ENCODE measurements around the gene PRKD3.

PRKD3 gene

GRCh38 chr2:37343537-37344434, 19.2 kb upstream of the PRKD3 start:
- peak in 5 of 56 donors; percentile 1 to 40 (median 10) for DNase-seq

GRCh38 chr2:37342591-37343220, 18.1 kb upstream of the PRKD3 start:
- DNase-seq, result no peak

- DNase-seq, result no peak
Measured at GRCh38 chr2:37340637-37341036, 16.0 kb upstream of the PRKD3 start.

GRCh38 chr2:37338933-37339332, 14.3 kb upstream of the PRKD3 start:
- DNase-seq, result no peak

GRCh38 chr2:37337620-37338280, 13.1 kb upstream of the PRKD3 start:
- DNase-seq, result no peak

GRCh38 chr2:37335604-37336003, 11.0 kb upstream of the PRKD3 start:
- no peak for DNase-seq

- no peak for DNase-seq
Measured at GRCh38 chr2:37333256-37333655, 8.6 kb upstream of the PRKD3 start.

- DNase-seq, result no peak
Measured at GRCh38 chr2:37332560-37332959, 7.9 kb upstream of the PRKD3 start.

GRCh38 chr2:37330681-37331080, 6.0 kb upstream of the PRKD3 start:
- DNase-seq, result no peak

GRCh38 chr2:37326866-37327634, 2.4 kb upstream of the PRKD3 start:
- no peak for DNase-seq

GRCh38 chr2:37326285-37326684, 1.7 kb upstream of the PRKD3 start:
- DNase-seq, result peak in 3 of 56 donors; percentile 5 to 25 (median 20)

- no peak for DNase-seq
Measured at GRCh38 chr2:37325625-37326071, 1.0 kb upstream of the PRKD3 start.

- DNase-seq, result peak in 16 of 56 donors; percentile 6 to 80 (median 44)
Measured at GRCh38 chr2:37324536-37324785, 172 bp downstream of the PRKD3 start.

- DNase-seq, result peak in 5 of 56 donors; percentile 17 to 26 (median 20)
Measured at GRCh38 chr2:37323781-37324535, 675 bp downstream of the PRKD3 start.

GRCh38 chr2:37323176-37323780, 1.4 kb downstream of the PRKD3 start:
- no peak for DNase-seq

GRCh38 chr2:37322368-37322767, 2.3 kb downstream of the PRKD3 start:
- no peak for DNase-seq

- DNase-seq, result no peak
Measured at GRCh38 chr2:37321029-37321682, 3.5 kb downstream of the PRKD3 start.

- DNase-seq, result no peak
Measured at GRCh38 chr2:37319754-37320609, 4.7 kb downstream of the PRKD3 start.

- no peak for DNase-seq
Measured at GRCh38 chr2:37318401-37318800, 6.2 kb downstream of the PRKD3 start.
